Activated B cell treated with CpG ODN at 0.5 μM for 24 hours (primary cell): ENCODE measurements around the gene NQO2. TPM values are rescaled to one million over a fixed set of nuclear protein-coding genes. Genes with fewer than 3 reads are reported as not detected.
"Not testable (repeated sequence)": the region's sequence is repeated elsewhere in the genome, so short reads cannot be mapped to it uniquely, and the experiment has no call there.

Experiments
- ATAC-seq: fragments of 200-7000 bp; cut with Tn5 transposase; one replicate; pipeline ENCODE4 v1.10.0; 2021; ENCODE audit warnings: low read depth, mild to moderate bottlenecking, moderate library complexity
- CTCF ChIA-PET: fragments of 350-600 bp; sonication (Branson Sonifier 250); formaldehyde crosslinking; loops from one replicate; lab custom pipeline; 2021; ENCODE audit warnings: antibody characterized with exemption; lab: Charles Lee
- POLR2A ChIA-PET: fragments of 350-600 bp; sonication (Branson Sonifier 250); formaldehyde crosslinking; loops from one replicate; lab custom pipeline; 2021; ENCODE audit warnings: antibody characterized with exemption; lab: Charles Lee
- DNase-seq: peaks from one replicate; pipeline ENCODE4 v3.0.0; 2022
- H3K27ac Mint-ChIP-seq: one replicate; pipeline ENCODE4 v1.8.0; 2020; ENCODE audit warnings: mixed read lengths
- H3K27me3 Mint-ChIP-seq: one replicate; pipeline ENCODE4 v1.8.0; 2021; ENCODE audit warnings: mixed read lengths
- H3K36me3 Mint-ChIP-seq: one replicate; pipeline ENCODE4 v1.8.0; 2021; ENCODE audit warnings: low read depth, mixed read lengths
- H3K4me1 Mint-ChIP-seq: one replicate; pipeline ENCODE4 v1.8.0; 2021; ENCODE audit warnings: mixed read lengths
- H3K4me3 Mint-ChIP-seq: one replicate; pipeline ENCODE4 v1.8.0; 2020; ENCODE audit warnings: mild to moderate bottlenecking, mixed read lengths
- H3K9me3 Mint-ChIP-seq: one replicate; pipeline ENCODE4 v1.8.0; 2020; ENCODE audit warnings: mixed read lengths
- CTCF ChIP-seq: fragments of 200-600 bp; IDR thresholded peaks from one replicate; pipeline ENCODE4 v1.8.0; 2022; ENCODE audit warnings: antibody characterized with exemption, mild to moderate bottlenecking
- intact Hi-C: fragments of 100-400 bp; cut with micrococcal nuclease; formaldehyde crosslinking; loops from one replicate; pipeline ENCODE4 v1.15.1; 2024
- total RNA-seq: library from RNA; stranded (reverse); gene quantifications from 2 replicates; pipeline ENCODE4 v1.2.3, GENCODE V29; 2022

NQO2 gene
- total RNA-seq, 1 donor from 2014 or later, result 12.3 TPM

- POLR2A ChIA-PET, result interaction anchor here (0.6 kb wide), 1 partner anchor 18 kb away, joined by 3 read pairs; no protein-coding TSS in a partner anchor
- no peaks in the 10 kb centered on the region for H3K36me3 Mint-ChIP-seq
- H3K27ac Mint-ChIP-seq, result no peak overlapping the region
- peaks cover 13% of the 10 kb centered on the region for H3K27me3 Mint-ChIP-seq
- H3K4me3 Mint-ChIP-seq, result no peak overlapping the region
- no peaks in the 10 kb centered on the region for H3K9me3 Mint-ChIP-seq
- CTCF ChIA-PET, result no interaction called here
- intact Hi-C loops, result no loop called here
- no peak for TF ChIP-seq CTCF
- no peak for ATAC-seq
- no peak for DNase-seq
- no peaks in the 10 kb centered on the region for H3K4me1 Mint-ChIP-seq
Measured at GRCh38 chr6:3046295-3046694, 46.6 kb downstream of the NQO2 start.

GRCh38 chr6:3048009-3048408 lies 48.3 kb downstream of the NQO2 start:
- DNase-seq, CTCF ChIA-PET, H3K36me3 Mint-ChIP-seq, H3K4me3 Mint-ChIP-seq, H3K4me1 Mint-ChIP-seq, POLR2A ChIA-PET, H3K27ac Mint-ChIP-seq, intact Hi-C loops, ATAC-seq, H3K9me3 Mint-ChIP-seq: not testable (repeated sequence)
- H3K27me3 Mint-ChIP-seq, result peaks cover 13% of the 10 kb centered on the region

GRCh38 chr6:3052481-3053230 lies 53.0 kb downstream of the NQO2 start:
- H3K4me1 Mint-ChIP-seq, result peaks cover 14% of the 10 kb centered on the region
- no peak for DNase-seq

GRCh38 chr6:3053231-3053508 lies 53.5 kb downstream of the NQO2 start:
- Mint-ChIP-seq H3K4me3 (peak overlapping the region; percentile 76), H3K4me1 (peaks cover 14% of the 10 kb centered on the region), H3K27ac (no peak overlapping the region), H3K9me3 (no peaks in the 10 kb centered on the region), H3K27me3 (peaks cover 9% of the 10 kb centered on the region), H3K36me3 (no peaks in the 10 kb centered on the region)
- ATAC-seq, result no peak
- ChIA-PET POLR2A (interaction anchor here (0.6 to 3.1 kb wide), 17 partner anchors 11 to 288 kb away, joined by 3 to 64 read pairs (median 5); partner anchors contain the start of genes NQO2, RIPK1, SERPINB1 and WRNIP1), CTCF (interaction anchor here (0.6 to 5.4 kb wide), 9 partner anchors 11 to 845 kb away, joined by 3 to 50 read pairs (median 5); partner anchors contain the start of gene NQO2)
- no peak for TF ChIP-seq CTCF
- no peak for DNase-seq
- intact Hi-C loops, result loop anchor here (1.0 to 2.0 kb wide), 6 partner anchors 21 to 262 kb away; partner anchors contain the start of gene NQO2

More at GRCh38 chr6:3052481-3053230, 53.0 kb downstream of the NQO2 start:
- Mint-ChIP-seq H3K27ac (no peak overlapping the region), H3K4me3 (peak overlapping the region; percentile 76), H3K27me3 (peaks cover 9% of the 10 kb centered on the region), H3K36me3 (no peaks in the 10 kb centered on the region), H3K9me3 (no peaks in the 10 kb centered on the region)
- ChIA-PET CTCF (interaction anchor here (1.2 to 5.4 kb wide), 3 partner anchors 29 to 54 kb away, joined by 7 to 50 read pairs (median 12); partner anchors contain the start of gene NQO2), POLR2A (interaction anchor here (1.2 to 3.1 kb wide), 8 partner anchors 11 to 63 kb away, joined by 9 to 64 read pairs (median 12); partner anchors contain the start of genes NQO2 and RIPK1)
- TF ChIP-seq CTCF, result no peak
- intact Hi-C loops, result loop anchor here (1.0 to 2.0 kb wide), 6 partner anchors 20 to 261 kb away; partner anchors contain the start of gene NQO2
- ATAC-seq, result no peak

GRCh38 chr6:3054229-3055157 lies 54.8 kb downstream of the NQO2 start:
- H3K36me3 Mint-ChIP-seq, DNase-seq, intact Hi-C loops: not testable (repeated sequence)

GRCh38 chr6:3055158-3055499 lies 55.4 kb downstream of the NQO2 start:
- H3K27ac Mint-ChIP-seq, H3K4me3 Mint-ChIP-seq, H3K36me3 Mint-ChIP-seq, intact Hi-C loops, H3K27me3 Mint-ChIP-seq, H3K9me3 Mint-ChIP-seq, ATAC-seq, DNase-seq: not testable (repeated sequence)
- peaks cover 14% of the 10 kb centered on the region for H3K4me1 Mint-ChIP-seq
- ChIA-PET CTCF (interaction anchor here (1.1 to 5.4 kb wide), 2 partner anchors 57 to 125 kb away, joined by 3 to 50 read pairs; partner anchors contain the start of gene NQO2), POLR2A (interaction anchor here (1.2 kb wide), 1 partner anchor 55 kb away, joined by 4 read pairs; the partner anchor contains the start of gene NQO2)

More at GRCh38 chr6:3054229-3055157, 54.8 kb downstream of the NQO2 start:
- not testable (repeated sequence) for H3K9me3 Mint-ChIP-seq, H3K27ac Mint-ChIP-seq, ATAC-seq, H3K27me3 Mint-ChIP-seq
- Mint-ChIP-seq H3K4me3 (peak overlapping the region; percentile 76), H3K4me1 (peaks cover 14% of the 10 kb centered on the region)
- CTCF ChIA-PET, result interaction anchor here (0.6 to 5.4 kb wide), 8 partner anchors 9 to 263 kb away, joined by 3 to 50 read pairs (median 6); partner anchors contain the start of gene NQO2
- POLR2A ChIA-PET, result interaction anchor here (0.5 to 3.1 kb wide), 20 partner anchors 9 to 289 kb away, joined by 3 to 64 read pairs (median 5); partner anchors contain the start of genes NQO2, RIPK1 and WRNIP1
